Stimulated activated CD4-positive, alpha-beta T cell treated with anti-CD3 and anti-CD28 coated beads, Interleukin-4, amount 100 ng/mL, for 1 hour (primary cell): ENCODE measurements around the gene PRPH.
"Not testable (repeated sequence)": the region's sequence is repeated elsewhere in the genome, so short reads cannot be mapped to it uniquely, and the experiment has no call there.

ENCODE experiments used
- DNase-seq: peaks from one replicate; pipeline ENCODE4 v3.0.0-alpha.2; 2020

Gene PRPH

GRCh38 chr12:49276304-49277290, 18.4 kb upstream of the PRPH start:
- DNase-seq: no peak

GRCh38 chr12:49277466-49277865, 17.5 kb upstream of the PRPH start:
- DNase-seq: no peak

- DNase-seq: no peak
Measured at GRCh38 chr12:49279706-49280159, 15.2 kb upstream of the PRPH start.

GRCh38 chr12:49280545-49280944, 14.4 kb upstream of the PRPH start:
- not testable (repeated sequence) for DNase-seq

GRCh38 chr12:49282302-49282701, 12.6 kb upstream of the PRPH start:
- DNase-seq: no peak

- not testable (repeated sequence) for DNase-seq
Measured at GRCh38 chr12:49282740-49283375, 12.1 kb upstream of the PRPH start.

GRCh38 chr12:49283541-49284429, 11.2 kb upstream of the PRPH start:
- no peak for DNase-seq

GRCh38 chr12:49284672-49285071, 10.3 kb upstream of the PRPH start:
- DNase-seq: no peak

- no peak for DNase-seq
Measured at GRCh38 chr12:49287876-49288275, 7.1 kb upstream of the PRPH start.

- DNase-seq: peak; percentile 60
Measured at GRCh38 chr12:49288412-49288853, 6.5 kb upstream of the PRPH start.

GRCh38 chr12:49288922-49289555, 5.9 kb upstream of the PRPH start:
- no peak for DNase-seq

- no peak for DNase-seq
Measured at GRCh38 chr12:49292729-49293055, 2.3 kb upstream of the PRPH start.

GRCh38 chr12:49293056-49293956, 1.6 kb upstream of the PRPH start:
- no peak for DNase-seq

- DNase-seq: no peak
Measured at GRCh38 chr12:49294086-49294803, 702 bp upstream of the PRPH start.

GRCh38 chr12:49294804-49295081, 204 bp upstream of the PRPH start:
- DNase-seq: no peak

- peak; percentile 71 for DNase-seq
Measured at GRCh38 chr12:49296034-49296835, 1.3 kb downstream of the PRPH start.

- no peak for DNase-seq
Measured at GRCh38 chr12:49296836-49297694, 2.1 kb downstream of the PRPH start.

GRCh38 chr12:49297695-49298060, 2.7 kb downstream of the PRPH start:
- no peak for DNase-seq

- no peak for DNase-seq
Measured at GRCh38 chr12:49298160-49298559, 3.2 kb downstream of the PRPH start.
